ENCODE data around the gene CASTOR2. TPM values are rescaled to one million over a fixed set of nuclear protein-coding genes. Genes with fewer than 3 reads are reported as not detected.
A peak's percentile ranks its signal among the peaks of the same experiment; 100 is the strongest.
"Not testable (repeated sequence)": the region's sequence is repeated elsewhere in the genome, so short reads cannot be mapped to it uniquely, and the experiment has no call there.

The CASTOR2 gene
- total and polyA plus RNA-seq, 5 donors: 24.9 to 73.4 (median 52.2) TPM

DNA sequence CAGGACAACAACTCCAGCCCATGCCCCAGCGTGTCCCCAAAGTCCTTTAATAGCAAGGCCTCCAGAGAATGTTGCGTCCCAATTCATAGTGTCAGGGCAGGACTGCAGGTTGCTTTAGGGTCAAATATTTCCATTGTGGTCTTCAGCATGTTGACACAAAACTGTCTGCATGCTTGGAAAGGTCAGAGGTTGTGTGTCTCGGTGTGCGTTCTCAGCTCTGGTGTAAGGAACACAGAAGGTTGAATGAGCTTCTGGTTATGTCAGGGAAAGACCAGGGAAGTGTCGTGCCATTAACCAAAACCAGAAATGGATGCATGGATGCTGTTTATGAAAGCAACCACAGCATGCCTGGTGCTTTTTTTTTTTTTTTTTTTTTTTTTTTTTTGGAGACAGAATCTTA is 31.9 kb downstream of the CASTOR2 start:
- H3K9me3 ChIP-seq (ENCODE audit: control insufficient read depth, low read length); H3K4me1 ChIP-seq (ENCODE audit: control insufficient read depth, insufficient read depth, low read length); ATAC-seq; H3K4me3 ChIP-seq (ENCODE audit: low read length); H3K27me3 ChIP-seq (ENCODE audit: control insufficient read depth, insufficient read depth); intact Hi-C loops (cut with DNase I); DNase-seq: not testable (repeated sequence)
- peak overlapping the region; percentile 69 for H3K27ac ChIP-seq (ENCODE audit: low read length)
- 66% methylated on average over 5 of the region's 5 CpGs for WGBS

GRCh38 chr7:74997811-74998210 is 33.3 kb downstream of the CASTOR2 start:
- 59% methylated on average over 8 of the region's 8 CpGs for WGBS
- H3K9me3 ChIP-seq (ENCODE audit: control insufficient read depth, low read length); H3K4me1 ChIP-seq (ENCODE audit: control insufficient read depth, insufficient read depth, low read length); intact Hi-C loops (cut with DNase I); H3K4me3 ChIP-seq (ENCODE audit: low read length); H3K27me3 ChIP-seq (ENCODE audit: control insufficient read depth, insufficient read depth): not testable (repeated sequence)
- peak; percentile 68 to 71 for ATAC-seq
- DNase-seq: peak; percentile 58 to 78 (median 69)
- H3K27ac ChIP-seq (ENCODE audit: low read length): peak overlapping the region; percentile 87

DNA sequence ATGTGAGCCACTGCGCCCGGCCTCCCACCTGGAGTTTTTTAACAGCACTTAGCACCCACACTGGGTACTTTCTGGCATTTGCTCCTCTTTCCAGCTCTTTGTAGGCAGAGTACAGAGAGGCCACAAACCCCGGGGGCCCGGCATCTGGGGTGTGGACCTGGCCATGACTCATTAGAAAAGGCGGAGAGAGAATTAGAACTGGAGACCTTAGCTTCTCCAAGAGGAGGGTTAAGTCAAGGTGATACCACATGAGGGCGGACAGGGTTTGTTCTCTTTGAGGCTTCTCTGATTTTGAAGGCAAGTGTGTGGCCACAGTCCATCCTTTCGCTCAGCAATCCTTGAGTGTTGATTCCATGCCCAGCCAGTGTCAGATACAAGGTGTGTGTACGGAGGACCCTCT is 36.9 kb downstream of the CASTOR2 start:
- ATAC-seq; H3K4me1 ChIP-seq (ENCODE audit: control insufficient read depth, insufficient read depth, low read length); H3K27me3 ChIP-seq (ENCODE audit: control insufficient read depth, insufficient read depth); H3K4me3 ChIP-seq (ENCODE audit: low read length); H3K9me3 ChIP-seq (ENCODE audit: control insufficient read depth, low read length); intact Hi-C loops (cut with DNase I): not testable (repeated sequence)
- peak overlapping the region; percentile 42 for H3K27ac ChIP-seq (ENCODE audit: low read length)
- 95% methylated on average over 8 of the region's 8 CpGs for WGBS
- peak in 1 of 3 donors; percentile 21 for DNase-seq

GRCh38 chr7:75010036-75010435 is 45.5 kb downstream of the CASTOR2 start:
- H3K27me3 ChIP-seq (ENCODE audit: control insufficient read depth, insufficient read depth): no peaks in the 10 kb centered on the region
- no peaks in the 10 kb centered on the region for H3K9me3 ChIP-seq (ENCODE audit: control insufficient read depth, low read length)
- no peak for ATAC-seq
- H3K4me1 ChIP-seq (ENCODE audit: control insufficient read depth, insufficient read depth, low read length): peaks cover 1% of the 10 kb centered on the region
- no peak overlapping the region for H3K4me3 ChIP-seq (ENCODE audit: low read length)
- WGBS: 92% methylated on average over 2 of the region's 2 CpGs
- no peak overlapping the region for H3K27ac ChIP-seq (ENCODE audit: low read length)
- no peak for DNase-seq
- intact Hi-C loops (cut with DNase I): no loop called here

- H3K4me3 ChIP-seq (ENCODE audit: low read length): no peak overlapping the region
- intact Hi-C loops (cut with DNase I): no loop called here
- H3K4me1 ChIP-seq (ENCODE audit: control insufficient read depth, insufficient read depth, low read length): no peaks in the 10 kb centered on the region
- no peaks in the 10 kb centered on the region for H3K27me3 ChIP-seq (ENCODE audit: control insufficient read depth, insufficient read depth)
- ATAC-seq: no peak
- no peak overlapping the region for H3K27ac ChIP-seq (ENCODE audit: low read length)
- DNase-seq: no peak
- no peaks in the 10 kb centered on the region for H3K9me3 ChIP-seq (ENCODE audit: control insufficient read depth, low read length)
- WGBS: 94% methylated on average over 18 of the region's 18 CpGs
These were observed 53.3 kb downstream of the CASTOR2 start for GRCh38 chr7:75017832-75018231.

- intact Hi-C loops (cut with DNase I): no loop called here
- no peaks in the 10 kb centered on the region for H3K27me3 ChIP-seq (ENCODE audit: control insufficient read depth, insufficient read depth)
- ATAC-seq (no peak), DNase-seq (no peak)
- H3K27ac ChIP-seq (ENCODE audit: low read length): no peak overlapping the region
- no peaks in the 10 kb centered on the region for H3K4me1 ChIP-seq (ENCODE audit: control insufficient read depth, insufficient read depth, low read length)
- no peak overlapping the region for H3K4me3 ChIP-seq (ENCODE audit: low read length)
- WGBS: 94% methylated on average over 12 of the region's 12 CpGs
- no peaks in the 10 kb centered on the region for H3K9me3 ChIP-seq (ENCODE audit: control insufficient read depth, low read length)
These were observed 54.3 kb downstream of the CASTOR2 start for GRCh38 chr7:75018570-75019364.

- H3K4me3 ChIP-seq (ENCODE audit: low read length): no peak overlapping the region
- no peak overlapping the region for H3K27ac ChIP-seq (ENCODE audit: low read length)
- 96% methylated on average over 14 of the region's 14 CpGs for WGBS
- H3K4me1 ChIP-seq (ENCODE audit: control insufficient read depth, insufficient read depth, low read length): no peaks in the 10 kb centered on the region
- ATAC-seq (no peak), DNase-seq (no peak)
- H3K27me3 ChIP-seq (ENCODE audit: control insufficient read depth, insufficient read depth): no peaks in the 10 kb centered on the region
- H3K9me3 ChIP-seq (ENCODE audit: control insufficient read depth, low read length): no peaks in the 10 kb centered on the region
- intact Hi-C loops (cut with DNase I): no loop called here
These were observed 55.3 kb downstream of the CASTOR2 start for GRCh38 chr7:75019800-75020199.

- no peaks in the 10 kb centered on the region for H3K9me3 ChIP-seq (ENCODE audit: control insufficient read depth, low read length)
- no peak overlapping the region for H3K27ac ChIP-seq (ENCODE audit: low read length)
- DNase-seq: no peak
- H3K4me1 ChIP-seq (ENCODE audit: control insufficient read depth, insufficient read depth, low read length): no peaks in the 10 kb centered on the region
- no peaks in the 10 kb centered on the region for H3K27me3 ChIP-seq (ENCODE audit: control insufficient read depth, insufficient read depth)
- H3K4me3 ChIP-seq (ENCODE audit: low read length): no peak overlapping the region
- intact Hi-C loops (cut with DNase I): no loop called here
- WGBS: 92% methylated on average over 17 of the region's 17 CpGs
- peak in 1 of 2 donors; percentile 11 for ATAC-seq
These were observed 60.4 kb downstream of the CASTOR2 start for GRCh38 chr7:75024922-75025321.

DNA sequence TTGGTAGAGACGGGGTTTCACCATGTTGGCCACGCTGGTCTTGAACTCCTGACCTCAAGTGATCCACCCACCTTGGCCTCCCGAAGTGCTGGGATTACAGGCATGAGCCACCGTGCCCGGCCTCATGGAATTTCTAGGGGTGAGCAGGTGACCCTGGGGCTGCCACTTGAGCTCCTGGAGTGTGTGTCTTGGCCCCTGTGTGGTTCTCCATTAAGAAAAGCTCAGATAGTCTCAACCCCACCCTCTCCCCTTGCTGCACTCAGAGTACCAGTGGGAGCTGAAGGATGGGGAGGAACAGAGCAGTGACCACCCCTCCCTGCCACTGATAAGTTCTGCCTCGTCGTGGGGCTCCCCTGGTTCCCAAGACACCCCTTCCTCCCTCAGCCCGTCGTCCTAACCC is 63.8 kb downstream of the CASTOR2 start:
- Histone ChIP-seq H3K27ac (ENCODE audit: low read length) (no peak overlapping the region), H3K4me3 (ENCODE audit: low read length) (no peak overlapping the region), H3K4me1 (ENCODE audit: control insufficient read depth, insufficient read depth, low read length) (no peaks in the 10 kb centered on the region), H3K9me3 (ENCODE audit: control insufficient read depth, low read length) (no peaks in the 10 kb centered on the region), H3K27me3 (ENCODE audit: control insufficient read depth, insufficient read depth) (no peaks in the 10 kb centered on the region)
- DNase-seq (peak in 1 of 3 donors; percentile 38), ATAC-seq (no peak)
- 83% methylated on average over 9 of the region's 9 CpGs for WGBS
- intact Hi-C loops (cut with DNase I): no loop called here

GRCh38 chr7:75033064-75033463 is 68.6 kb downstream of the CASTOR2 start:
- no peaks in the 10 kb centered on the region for H3K27me3 ChIP-seq (ENCODE audit: control insufficient read depth, insufficient read depth)
- no peaks in the 10 kb centered on the region for H3K4me1 ChIP-seq (ENCODE audit: control insufficient read depth, insufficient read depth, low read length)
- H3K4me3 ChIP-seq (ENCODE audit: low read length): no peak overlapping the region
- H3K9me3 ChIP-seq (ENCODE audit: control insufficient read depth, low read length): no peaks in the 10 kb centered on the region
- 63% methylated on average over 8 of the region's 8 CpGs for WGBS
- ATAC-seq (no peak), DNase-seq (no peak)
- no peak overlapping the region for H3K27ac ChIP-seq (ENCODE audit: low read length)
- intact Hi-C loops (cut with DNase I): no loop called here

DNA sequence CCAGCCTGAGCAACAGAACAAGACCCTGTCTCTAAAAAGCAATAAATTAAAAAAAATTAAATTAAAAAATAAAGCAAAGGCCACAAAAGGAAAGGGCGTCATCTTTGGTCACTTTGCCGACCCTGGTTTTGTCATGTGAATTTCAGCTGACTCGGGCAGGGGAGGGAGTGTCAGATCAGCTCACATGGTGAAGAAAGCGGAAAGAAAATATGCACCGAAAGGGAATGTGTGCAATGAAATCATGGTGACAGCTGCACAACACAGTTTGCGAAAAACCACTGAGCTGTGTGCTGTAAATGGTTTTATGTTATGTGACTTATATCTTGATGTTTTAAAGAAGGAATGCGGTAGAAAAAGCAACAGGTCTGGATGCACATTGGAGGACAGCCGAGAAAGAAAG is 69.3 kb downstream of the CASTOR2 start:
- intact Hi-C loops (cut with DNase I): no loop called here
- no peaks in the 10 kb centered on the region for H3K9me3 ChIP-seq (ENCODE audit: control insufficient read depth, low read length)
- 74% methylated on average over 8 of the region's 8 CpGs for WGBS
- no peaks in the 10 kb centered on the region for H3K27me3 ChIP-seq (ENCODE audit: control insufficient read depth, insufficient read depth)
- H3K27ac ChIP-seq (ENCODE audit: low read length): no peak overlapping the region
- no peaks in the 10 kb centered on the region for H3K4me1 ChIP-seq (ENCODE audit: control insufficient read depth, insufficient read depth, low read length)
- no peak overlapping the region for H3K4me3 ChIP-seq (ENCODE audit: low read length)
- DNase-seq (no peak), ATAC-seq (no peak)

- Histone ChIP-seq H3K9me3 (ENCODE audit: control insufficient read depth, low read length) (no peaks in the 10 kb centered on the region), H3K4me1 (ENCODE audit: control insufficient read depth, insufficient read depth, low read length) (no peaks in the 10 kb centered on the region), H3K4me3 (ENCODE audit: low read length) (no peak overlapping the region), H3K27ac (ENCODE audit: low read length) (no peak overlapping the region), H3K27me3 (ENCODE audit: control insufficient read depth, insufficient read depth) (no peaks in the 10 kb centered on the region)
- intact Hi-C loops (cut with DNase I): no loop called here
- DNase-seq (no peak), ATAC-seq (peak in 1 of 2 donors; percentile 23)
- WGBS: 63% methylated on average over 8 of the region's 8 CpGs
These were observed 74.0 kb downstream of the CASTOR2 start for GRCh38 chr7:75038508-75038907.
